ENCODE data around the gene ZNF432.

DNA sequence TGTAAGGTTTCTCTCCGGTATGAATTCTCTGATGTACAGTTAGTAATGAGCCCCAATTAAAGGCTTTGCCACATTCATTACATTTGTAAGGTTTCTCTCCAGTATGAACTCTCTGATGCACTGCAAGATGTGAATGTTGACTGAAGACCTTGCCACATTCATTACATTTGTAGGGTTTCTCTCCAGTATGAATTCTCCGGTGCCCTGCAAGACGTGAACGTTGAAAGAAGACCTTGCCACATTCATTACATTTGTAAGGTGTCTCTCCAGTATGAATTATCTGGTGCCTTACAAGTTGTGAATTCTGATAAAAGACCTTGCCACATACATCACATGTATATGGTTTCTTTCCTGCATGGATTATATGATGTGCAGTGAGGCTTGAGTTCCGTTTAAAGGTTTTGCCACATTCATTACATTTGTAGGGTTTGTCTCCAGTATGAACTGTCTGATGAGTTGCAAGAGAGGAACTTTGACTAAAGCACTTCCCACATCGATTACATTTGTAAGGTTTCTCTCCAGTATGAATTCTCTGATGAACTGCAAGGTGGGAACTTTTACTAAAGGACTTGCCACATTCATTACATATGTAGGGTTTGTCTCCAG is 17.7 kb upstream of the ZNF432 start:
- no peak for TF ChIP-seq CTCF (IDR thresholded peaks at IDR 0.05)
- no peak for TF ChIP-seq EZH2 (IDR thresholded peaks at IDR 0.05; ENCODE audit: borderline replicate concordance, insufficient read depth, low read depth, low read length, poor library complexity, severe bottlenecking)
